Esophagus muscularis mucosa (tissue), 4 donors: ENCODE data around the gene ARHGAP31.

Experiments used
- CTCF ChIP-seq, 3 experiments: fragments of 200-600 bp in 2 of 3; fragments of 450-650 bp in 1 of 3; sonication (generic) in 2 of 3; IDR thresholded peaks; one replicate each; pipeline ENCODE4 v1.5.1; 2017 to 2019; ENCODE audit warnings: antibody characterized with exemption in 3 of 3, mild to moderate bottlenecking in 2 of 3, moderate library complexity in 1 of 3
- EP300 ChIP-seq: sonication (generic); formaldehyde crosslinking; IDR thresholded peaks from one replicate; pipeline ENCODE4 v1.6.1; 2017; ENCODE audit warnings: antibody characterized with exemption
- POLR2A ChIP-seq: fragments of 450-650 bp; IDR thresholded peaks from one replicate; pipeline ENCODE4 v1.6.1; 2017; ENCODE audit warnings: antibody characterized with exemption, moderate library complexity, mild to moderate bottlenecking, low read depth
- POLR2AphosphoS5 ChIP-seq, 2 donors: sonication (generic); formaldehyde crosslinking; IDR thresholded peaks; one replicate each; pipeline ENCODE4 v1.6.1; 2017; ENCODE audit warnings: antibody characterized with exemption in 2 of 2

- no peak for TF ChIP-seq CTCF (IDR thresholded peaks at IDR 0.05)
- TF ChIP-seq POLR2A = no peak
- no peak for TF ChIP-seq EP300
- TF ChIP-seq POLR2AphosphoS5 (IDR thresholded peaks at IDR 0.05) = no peak
Observed at GRCh38 chr3:119359476-119360326, 65.5 kb downstream of the ARHGAP31 start.
